NCI-H2029 (cell line): ENCODE data around the gene OLFM1.

Experiments used
- DNase-seq: peaks from one replicate; lab custom pipeline; 2025; lab: John Stamatoyannopoulos, UW

Gene OLFM1

DNA sequence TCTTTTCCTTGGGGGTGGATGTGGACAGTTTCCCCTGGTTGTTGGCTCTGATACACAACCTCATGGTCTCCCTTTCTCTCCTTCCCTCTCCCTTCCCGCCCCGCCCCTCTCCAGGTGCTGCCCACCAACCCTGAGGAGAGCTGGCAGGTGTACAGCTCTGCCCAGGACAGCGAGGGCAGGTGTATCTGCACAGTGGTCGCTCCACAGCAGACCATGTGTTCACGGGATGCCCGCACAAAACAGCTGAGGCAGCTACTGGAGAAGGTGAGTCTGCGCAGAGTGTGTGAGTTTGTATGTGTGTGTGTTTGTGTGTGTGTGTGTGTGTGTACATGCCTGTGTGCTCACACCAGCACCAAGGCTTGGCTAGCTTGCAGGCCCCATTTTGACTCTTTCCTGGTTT lies 2.6 kb downstream of the OLFM1 start:
- no peak for DNase-seq

DNA sequence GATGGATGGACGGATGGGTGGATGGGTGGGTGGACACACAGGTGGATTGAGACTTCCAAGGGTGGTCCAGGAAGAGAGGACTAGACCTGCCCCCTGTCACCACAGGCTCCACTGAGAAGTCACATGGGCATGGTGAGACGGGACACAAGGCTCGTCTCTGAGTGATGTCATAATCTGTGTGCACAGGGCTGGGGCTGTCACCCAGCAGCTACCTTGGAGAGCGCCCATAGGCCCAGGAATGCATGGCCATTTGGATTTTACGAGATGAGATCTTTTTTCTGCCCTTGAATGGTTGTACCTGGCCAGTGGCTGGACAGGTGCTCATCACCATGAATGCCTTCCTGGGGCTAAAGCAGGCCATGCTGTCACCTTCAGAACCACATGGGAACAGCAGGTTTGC lies 3.1 kb downstream of the OLFM1 start:
- DNase-seq, result no peak

DNA sequence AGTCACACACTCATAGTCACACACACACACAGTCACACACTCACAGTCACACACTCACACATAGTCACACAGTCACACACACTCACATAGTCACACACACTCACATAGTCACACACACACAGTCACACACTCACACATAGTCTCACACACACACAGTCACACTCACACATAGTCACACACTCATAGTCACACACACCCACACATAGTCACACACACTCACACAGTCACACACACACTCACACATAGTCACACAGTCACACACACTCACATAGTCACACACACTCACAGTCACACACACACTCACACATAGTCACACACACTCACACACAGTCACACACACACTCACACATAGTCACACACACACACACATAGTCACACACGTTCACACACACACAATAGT lies 4.1 kb downstream of the OLFM1 start:
- no peak for DNase-seq

DNA sequence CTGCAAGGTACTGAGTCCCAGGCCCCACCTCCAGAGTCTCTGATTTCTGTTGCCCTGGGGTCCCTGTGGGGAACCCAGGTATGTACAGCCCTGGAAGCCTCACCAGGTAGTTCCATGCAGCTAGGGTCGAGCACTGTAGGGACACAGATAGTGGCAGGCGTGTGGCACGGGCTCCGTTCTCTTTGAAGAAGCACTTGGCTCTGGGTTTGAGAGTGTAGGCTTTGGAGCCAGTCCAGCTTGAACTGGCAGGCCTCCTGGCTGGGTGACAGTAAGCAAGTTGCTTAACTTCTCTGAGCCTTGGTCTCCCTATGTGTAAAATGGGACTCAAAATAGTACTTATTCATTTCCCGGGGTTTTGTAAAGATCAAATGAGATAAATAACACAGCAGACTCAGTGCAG lies 5.6 kb downstream of the OLFM1 start:
- peak; percentile 64 for DNase-seq

DNA sequence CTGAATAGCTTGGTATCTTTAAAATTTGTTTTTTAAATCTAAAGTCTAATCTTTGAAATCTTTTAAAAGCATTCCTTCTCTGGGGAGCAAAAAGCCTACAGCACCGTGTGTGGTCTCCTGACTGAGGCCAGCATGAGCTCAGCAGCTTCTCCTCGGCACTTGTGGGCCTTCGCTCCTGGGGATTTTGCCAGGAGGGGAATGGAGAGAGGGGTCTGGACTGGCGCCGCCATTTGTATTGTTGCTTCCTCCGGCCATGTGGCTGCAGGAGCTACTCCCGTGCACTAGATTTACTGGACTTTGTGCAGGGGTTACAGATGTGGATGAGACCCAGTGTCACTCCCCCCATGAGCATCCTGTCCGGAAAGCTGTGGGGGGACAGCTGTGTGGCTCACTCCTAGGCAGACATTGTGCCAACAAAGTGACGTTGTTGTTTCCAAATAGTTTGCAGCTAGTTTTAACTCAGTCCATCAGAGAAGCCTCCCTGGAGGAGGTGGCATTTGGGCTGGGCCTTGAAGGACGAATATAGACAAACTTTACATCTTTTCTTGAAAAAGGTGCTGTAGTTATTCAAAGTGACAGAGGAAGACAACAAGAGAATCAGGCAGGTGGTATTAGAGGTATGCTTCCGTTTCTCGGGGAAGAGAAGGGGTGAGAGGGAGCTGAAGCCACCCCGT lies 6.6 kb downstream of the OLFM1 start:
- no peak for DNase-seq

DNA sequence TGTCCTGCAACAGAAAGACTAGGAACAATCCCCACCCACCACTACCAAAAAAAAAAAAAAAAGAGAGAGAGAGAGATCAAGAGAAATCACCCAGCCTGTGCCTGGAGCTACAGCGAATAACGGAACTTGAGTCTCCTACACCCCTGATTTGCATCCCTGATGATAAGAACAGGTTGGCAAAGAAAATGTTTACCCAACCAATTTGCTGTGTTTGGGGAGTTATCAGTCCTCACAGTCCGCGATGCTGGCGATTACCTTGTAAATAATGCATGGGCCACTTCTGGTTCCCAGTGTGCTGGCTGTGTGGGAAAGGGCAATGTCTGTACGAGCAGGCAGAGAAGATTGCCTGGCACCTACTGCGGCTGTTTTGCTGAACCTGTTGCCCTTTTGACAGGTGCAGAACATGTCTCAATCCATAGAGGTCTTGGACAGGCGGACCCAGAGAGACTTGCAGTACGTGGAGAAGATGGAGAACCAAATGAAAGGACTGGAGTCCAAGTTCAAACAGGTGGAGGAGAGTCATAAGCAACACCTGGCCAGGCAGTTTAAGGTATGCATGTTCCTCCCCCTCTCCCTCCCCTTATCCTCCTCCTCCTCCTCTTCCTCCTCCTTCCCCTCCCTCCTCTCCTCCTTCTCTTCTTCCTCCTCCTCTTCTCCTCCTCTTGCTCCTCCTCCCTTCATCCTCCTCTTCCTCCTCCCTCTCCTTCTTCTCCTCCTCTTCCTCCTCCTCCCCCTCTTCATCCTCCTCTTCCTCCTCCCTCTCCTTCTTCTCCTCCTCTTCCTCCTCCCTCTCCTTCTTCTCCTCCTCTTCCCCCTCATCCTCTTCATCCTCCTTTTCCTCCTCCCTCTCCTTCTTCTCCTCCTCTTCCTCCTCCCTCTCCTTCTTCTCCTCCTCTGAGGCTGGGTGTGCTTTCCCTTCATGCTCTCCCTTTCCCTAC lies 8.3 kb downstream of the OLFM1 start:
- DNase-seq, result peak; percentile 27

DNA sequence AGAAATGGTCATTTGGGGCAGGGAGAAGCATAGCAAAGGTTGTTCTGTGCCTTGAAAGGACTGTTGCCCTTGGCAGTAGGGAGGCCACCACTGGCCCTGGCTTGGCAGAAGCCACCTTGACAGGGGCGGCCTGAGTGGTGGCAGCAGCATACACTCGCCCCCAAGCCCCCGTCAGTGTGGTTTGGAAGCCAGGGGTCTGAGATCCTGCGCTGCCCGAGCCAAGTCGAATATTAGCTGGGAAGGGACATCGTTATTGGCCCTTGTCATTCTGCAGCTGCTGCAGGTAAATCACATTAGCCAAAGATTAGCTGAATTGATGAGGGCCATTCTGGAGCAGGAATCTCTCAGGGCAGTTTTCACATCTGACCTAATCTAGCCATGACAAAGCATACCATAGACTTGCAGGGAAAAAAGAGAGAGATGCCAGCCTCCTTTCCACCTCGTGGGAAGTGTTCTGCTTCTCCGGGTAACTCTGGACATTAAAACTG lies 9.0 kb downstream of the OLFM1 start:
- DNase-seq, result no peak

DNA sequence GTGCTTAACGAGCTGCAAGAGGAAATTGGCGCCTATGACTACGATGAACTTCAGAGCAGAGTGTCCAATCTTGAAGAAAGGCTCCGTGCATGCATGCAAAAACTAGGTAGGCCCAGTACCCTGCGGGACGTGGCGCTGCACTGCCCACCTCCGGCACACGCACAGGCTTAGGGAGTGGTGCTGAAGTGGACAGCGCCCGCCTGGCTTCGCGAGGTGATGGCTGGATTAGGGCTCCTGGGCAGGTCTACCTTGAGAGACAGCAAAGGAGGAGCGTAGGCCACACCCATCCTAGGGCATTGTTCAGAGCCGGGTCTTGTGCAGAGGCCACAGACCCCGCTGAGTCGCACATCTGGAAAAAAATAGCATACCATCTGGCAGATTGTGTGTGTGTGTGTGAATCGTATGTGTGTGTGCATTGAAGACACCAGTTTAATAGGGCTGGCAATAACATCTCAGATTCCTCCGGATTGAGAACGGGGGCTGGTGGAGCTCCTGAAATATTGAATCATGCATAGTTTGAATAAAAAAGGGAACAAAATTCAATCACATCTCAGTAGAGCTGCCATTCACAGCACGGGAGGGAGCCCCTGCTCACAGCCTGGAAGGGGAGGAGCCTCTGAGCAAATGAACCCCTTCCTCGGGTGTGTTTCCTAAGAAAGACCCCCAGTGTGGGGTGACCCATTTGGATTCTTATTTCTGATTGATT lies 11.1 kb downstream of the OLFM1 start:
- no peak for DNase-seq

DNA sequence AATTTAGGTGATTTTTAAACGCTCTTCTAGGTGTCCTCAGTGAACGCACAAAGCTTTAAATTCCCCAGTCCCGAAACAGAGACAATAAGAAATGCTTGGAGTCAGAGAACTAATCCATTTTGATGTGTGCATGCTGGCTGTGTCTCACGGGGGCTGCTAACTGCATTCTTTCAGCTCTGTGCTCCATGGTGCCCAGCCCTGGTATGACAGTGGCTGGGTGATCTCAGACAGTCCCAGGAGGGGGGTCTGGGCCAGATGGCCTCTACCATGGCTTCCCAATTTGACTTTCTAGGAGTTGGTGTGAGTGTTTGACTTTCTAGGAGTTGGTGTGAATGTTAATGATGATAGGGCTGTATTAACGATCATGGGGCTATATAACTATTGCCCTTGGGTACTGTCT lies 12.1 kb downstream of the OLFM1 start:
- DNase-seq, result no peak

DNA sequence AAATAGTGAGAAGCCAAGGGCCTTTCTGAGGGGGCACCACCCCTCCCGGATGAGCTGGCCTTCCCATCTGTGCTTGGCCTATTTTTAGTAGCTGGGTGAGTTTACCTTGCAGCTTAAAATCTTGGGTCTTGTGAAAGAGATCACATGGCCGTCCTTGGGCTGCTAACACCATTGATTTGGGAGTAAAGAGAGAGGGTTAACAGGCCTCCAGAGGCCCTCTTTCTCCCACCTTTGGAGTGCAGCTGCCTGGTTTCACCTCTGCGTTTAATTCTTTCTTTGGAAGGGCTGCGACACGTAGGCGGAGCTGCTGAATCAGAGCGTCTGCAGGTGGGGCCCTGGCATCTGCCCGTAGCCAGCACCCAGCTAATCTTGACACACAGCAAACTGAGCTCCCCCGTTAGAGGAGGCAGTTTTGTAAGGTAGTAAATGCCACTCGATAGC lies 12.8 kb downstream of the OLFM1 start:
- no peak for DNase-seq

DNA sequence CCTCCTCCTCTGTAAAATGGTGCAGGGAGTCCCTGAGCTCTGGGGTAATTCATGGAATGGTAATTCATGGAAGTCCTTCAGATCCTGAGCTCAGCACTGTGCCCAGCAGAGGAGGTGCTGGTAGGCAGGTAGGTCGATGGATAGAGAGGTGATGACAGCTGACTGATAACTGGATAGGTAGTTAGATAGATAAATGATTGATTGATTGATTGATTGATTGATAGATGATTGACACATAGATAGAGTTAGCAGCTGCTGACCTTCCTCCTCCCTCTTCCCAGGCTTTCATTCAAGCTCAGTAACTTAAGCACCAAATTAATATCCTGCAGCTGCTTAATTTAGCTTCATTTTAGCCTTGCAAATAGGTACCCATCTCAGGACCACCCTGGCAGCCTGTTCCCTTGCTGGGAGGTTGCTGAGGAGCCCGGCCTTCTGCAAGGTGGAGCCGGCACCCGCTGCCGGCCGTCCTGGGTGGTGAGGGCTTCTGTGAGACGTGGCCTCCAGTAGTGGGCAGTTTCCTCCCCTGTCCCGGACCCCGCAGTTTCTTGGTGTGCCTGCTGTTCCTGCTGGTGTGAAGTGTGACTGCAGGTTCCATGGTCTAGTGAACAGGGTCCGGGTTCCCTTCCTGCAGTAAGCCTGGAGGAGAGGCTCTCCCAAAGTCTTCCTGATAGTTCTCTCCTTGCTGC lies 13.4 kb downstream of the OLFM1 start:
- no peak for DNase-seq

DNA sequence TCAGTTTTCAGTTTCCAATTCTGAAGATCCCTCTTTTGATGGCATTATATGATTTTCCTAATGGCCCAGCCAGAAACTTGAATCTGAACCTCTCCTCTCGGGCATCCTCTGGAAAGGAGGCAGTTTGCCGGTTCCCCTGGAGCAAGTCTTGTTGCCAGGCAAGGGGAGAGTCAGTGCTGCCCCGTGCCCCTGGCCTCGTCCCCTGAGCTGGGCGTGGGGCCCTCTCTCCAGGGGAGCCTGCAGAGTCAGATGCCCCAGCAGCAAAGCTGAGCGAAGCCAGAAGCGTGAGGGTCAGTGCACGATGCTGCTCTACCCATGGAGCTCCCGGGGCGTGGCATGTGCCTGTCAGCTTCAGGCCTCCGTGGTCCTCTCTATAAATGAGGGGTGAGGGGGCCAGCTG lies 14.0 kb downstream of the OLFM1 start:
- no peak for DNase-seq

DNA sequence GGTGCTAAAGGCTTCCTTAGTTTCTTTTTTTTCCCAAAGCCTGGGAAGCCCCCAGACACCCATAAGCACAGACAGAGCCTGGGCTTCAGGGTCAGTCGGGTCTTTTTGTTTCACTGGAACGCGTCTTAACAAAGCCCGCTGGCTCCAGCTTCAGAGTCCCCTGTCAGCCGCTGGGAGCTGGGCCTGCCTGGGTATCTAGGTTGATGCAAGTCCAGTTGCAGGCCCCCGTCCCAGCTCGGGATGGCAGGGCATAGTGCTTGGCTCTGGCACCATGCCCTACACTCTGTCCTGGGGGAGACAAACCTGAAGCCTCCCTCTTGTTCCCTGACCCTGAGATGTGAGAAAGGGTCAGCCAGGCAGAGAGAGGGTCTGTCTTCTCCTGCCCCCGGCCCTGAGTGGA lies 14.5 kb downstream of the OLFM1 start:
- DNase-seq, result no peak

DNA sequence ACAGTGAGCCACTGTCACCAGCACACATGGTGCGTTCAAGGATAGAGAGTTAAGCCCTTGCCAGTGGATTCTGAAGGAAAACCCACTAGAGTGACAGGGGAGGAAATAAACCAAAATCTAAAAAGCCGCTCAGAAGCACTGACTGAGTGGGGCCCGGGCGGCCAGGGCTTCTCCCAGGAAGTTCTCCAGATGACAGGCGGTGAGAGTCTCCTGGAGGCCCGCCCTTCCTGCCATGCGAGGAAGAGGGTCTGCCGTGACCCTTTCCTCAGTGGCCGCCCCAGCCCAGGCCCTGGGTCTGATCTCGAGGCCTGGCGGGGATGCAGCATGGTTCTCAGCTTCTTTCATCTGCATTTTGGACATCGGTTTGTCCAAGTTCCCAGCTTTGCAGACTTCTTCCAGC lies 14.9 kb downstream of the OLFM1 start:
- DNase-seq, result no peak

DNA sequence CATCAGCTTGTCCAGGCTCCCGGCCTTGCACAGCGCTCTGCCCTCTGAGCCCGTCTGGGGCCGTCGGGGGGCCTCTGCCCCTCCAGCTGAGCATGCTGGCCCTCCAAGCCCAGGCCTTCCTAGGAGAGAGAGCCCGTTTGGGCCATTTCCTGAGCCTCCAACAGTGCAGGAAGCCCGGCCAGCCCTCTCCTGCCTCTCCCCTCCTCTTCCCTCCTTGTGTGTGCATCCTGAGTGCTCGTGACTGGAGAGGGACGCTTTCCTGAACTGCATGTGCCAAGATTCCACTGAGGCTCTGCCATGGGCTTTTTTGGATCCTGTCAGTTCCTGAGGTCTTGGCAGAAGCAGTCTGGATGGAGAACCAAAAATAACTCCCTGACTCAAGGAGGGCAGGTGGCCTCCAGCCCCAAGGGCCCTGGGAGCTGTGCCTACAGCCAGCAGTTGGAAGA lies 15.6 kb downstream of the OLFM1 start:
- DNase-seq, result no peak

DNA sequence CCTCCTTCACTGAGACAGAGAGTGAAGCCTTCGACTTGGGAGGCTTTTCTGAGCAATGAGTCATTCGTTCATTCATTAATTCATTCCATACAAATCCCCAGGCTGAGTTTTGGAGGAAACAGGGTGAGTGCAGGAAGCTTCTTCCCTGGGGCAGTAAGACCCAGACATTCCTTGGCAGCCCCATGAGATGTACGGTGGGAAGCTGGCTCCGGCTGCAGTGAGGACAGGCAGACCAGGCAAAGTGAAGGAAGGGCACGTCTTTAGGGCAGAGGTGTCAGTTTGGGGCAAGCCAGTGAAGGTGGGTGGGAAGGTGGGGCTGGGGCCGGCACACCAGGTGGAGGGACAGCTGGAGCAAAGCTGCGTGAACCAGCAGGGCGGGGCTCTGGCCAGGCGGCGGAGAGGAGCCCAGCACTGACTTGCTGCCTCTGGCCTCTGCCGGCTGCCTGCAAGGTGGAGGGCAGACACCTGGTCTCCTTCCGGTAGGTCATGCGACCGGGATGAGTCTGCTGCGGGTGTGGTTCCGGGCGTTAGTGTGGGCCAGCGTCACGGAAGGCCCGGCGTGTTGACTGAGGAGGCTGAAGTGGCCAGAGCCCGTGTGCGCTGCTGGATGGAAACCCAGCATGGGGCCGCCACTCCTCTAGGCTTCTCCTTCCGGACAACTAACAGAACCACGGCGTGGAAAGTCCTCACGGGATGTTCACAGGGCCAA lies 16.6 kb downstream of the OLFM1 start:
- no peak for DNase-seq

DNA sequence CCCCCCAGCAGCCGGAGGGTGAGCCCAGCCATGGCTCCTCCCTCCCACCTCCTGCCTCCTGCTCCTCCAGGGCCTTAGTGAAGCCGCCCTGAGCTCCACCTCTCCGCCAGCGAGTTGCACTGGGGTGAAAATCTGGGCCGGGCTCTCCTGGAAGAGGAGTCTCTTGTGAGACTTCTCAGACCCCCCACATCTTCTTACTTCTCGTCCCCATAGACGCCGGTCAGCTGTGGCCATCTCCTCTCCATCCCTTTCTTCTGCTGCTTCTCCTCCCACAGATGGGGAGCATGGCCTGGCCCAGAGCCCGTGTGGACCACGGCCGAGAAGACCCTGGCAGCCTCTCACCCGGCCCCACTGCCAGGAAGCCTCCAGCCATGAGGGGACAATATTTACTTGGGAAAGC lies 17.3 kb downstream of the OLFM1 start:
- no peak for DNase-seq

DNA sequence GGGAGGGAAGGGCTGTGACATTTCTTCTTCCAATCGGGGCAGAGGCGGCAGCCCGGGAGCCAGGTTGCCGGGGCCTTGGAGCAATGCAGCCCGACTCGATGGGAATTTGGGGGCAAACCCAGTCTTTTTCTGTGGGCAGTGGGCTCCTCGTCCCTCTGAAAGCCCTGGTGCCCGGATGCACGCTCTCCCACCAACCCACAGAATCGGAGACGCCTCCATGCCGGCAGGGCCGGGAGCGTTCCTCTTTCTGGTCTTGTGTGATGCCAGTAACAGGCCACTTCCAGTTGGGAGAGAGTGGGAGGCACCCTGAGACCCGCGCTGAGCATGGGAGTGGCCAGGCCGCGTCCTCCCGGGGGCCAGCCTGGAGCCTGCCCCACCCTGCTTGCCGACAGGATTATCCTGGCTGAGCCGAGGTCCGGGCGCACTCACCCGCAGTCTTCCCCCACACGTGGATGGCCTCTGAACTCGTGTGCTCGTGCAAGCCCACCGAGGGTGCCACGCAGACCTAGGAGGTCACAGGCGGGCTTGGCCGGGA lies 17.8 kb downstream of the OLFM1 start:
- DNase-seq, result no peak

DNA sequence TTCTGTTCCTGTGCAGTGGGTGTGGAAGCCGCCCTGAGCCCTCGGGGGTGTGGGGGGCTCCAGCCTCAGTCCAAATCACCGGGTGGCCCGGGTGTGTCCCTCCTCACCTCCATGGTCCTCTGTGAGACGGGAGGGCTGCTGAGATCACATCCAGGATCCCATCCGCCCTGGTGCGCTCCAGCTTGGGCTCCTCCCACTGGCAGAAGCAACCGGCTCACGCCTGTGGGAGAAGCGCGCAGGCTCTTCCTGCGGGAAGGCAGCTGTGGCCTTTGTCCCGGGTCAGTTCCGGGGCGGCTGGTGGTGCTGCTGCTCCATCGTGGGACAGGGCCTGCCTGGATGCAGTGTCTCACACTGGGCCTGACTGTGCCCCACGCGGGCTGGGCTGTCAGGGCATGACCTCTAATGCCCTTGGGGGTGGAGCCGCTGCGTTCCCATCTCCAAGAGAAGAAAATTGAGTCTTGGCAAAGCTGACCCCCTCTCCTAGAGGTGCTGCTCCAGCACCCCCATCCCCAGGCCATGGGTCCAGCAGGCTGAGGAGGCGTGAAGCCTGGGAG lies 18.5 kb downstream of the OLFM1 start:
- no peak for DNase-seq

DNA sequence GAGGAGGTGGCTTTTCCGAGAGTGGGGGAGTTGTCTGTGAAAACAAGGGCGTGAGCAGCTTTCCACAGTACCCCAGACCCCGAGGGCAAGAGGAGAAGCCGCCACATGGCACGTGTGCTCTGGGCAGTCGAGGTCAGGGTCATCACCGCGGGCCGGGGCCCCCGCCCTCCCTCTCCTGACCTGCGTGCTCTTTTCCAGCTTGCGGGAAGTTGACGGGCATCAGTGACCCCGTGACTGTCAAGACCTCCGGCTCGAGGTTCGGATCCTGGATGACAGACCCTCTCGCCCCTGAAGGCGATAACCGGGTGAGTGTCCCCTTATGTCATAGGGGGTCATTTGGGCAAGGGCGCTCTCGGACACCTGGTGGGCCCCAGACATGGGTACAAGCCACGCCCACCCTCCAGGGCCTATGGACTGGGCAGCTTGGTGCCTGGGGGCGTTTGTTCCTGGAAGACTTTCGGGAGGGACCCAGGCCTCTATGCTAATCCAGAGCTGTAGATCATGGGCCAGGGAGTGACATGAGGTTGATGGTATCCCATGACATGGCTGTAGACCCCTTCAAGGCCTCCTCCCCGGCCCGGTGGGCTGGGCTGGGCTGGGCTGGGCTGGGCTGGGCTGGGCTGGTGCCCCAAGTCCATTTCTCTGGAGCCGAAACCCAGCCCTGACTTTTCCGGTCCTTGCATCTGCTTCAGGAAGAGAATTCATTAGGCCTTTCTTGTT lies 19.2 kb downstream of the OLFM1 start:
- DNase-seq, result no peak
